Measurements from ENCODE around the gene TTC3. TPM values are rescaled to one million over a fixed set of nuclear protein-coding genes. Genes with fewer than 3 reads are reported as not detected.
A peak's percentile ranks its signal among the peaks of the same experiment; 100 is the strongest.

Gene TTC3
- total RNA-seq, 1 donor from 2014 or later, result 103 TPM

DNA sequence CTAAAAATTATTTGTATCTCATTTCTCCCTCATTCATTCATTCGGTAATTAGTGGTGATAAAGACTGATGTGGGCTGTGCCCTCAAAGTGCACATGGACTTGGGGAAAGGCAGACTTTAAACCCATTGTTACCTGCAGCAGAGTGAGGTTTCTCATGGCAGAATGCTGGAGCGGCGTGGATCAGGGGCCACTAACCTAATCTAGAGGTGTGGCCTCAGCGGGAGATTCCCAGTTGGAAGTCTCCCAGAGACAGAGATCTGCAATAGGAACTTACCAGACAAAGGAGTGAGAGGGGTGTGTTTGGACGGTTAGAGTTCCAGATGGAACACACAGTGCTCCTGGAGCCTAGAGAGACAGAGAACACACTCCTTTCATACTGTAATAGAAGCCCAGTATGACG, 120.6 kb downstream of the TTC3 start:
- no peak for DNase-seq (ENCODE audit: low spot score)

DNA sequence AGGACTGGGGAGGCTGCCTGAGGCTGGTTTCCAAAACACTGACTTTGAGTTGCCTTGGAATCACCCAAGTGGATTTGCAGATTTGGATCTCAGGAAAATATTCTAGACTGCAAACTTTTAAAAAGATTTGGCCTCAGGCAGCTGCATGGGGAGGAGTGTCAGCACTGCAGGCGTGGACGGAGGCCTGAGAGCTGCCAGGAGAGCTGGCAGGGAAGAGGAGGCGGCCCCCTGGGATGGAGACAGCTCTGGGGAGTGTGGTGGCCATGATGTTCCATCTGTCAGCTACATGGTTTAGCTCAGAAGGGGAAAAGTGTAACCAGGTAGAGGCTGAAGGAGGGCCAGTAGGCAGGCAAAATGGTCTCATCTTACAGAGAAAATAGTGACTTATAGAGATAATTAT, 122.0 kb downstream of the TTC3 start:
- no peak for DNase-seq (ENCODE audit: low spot score)

DNA sequence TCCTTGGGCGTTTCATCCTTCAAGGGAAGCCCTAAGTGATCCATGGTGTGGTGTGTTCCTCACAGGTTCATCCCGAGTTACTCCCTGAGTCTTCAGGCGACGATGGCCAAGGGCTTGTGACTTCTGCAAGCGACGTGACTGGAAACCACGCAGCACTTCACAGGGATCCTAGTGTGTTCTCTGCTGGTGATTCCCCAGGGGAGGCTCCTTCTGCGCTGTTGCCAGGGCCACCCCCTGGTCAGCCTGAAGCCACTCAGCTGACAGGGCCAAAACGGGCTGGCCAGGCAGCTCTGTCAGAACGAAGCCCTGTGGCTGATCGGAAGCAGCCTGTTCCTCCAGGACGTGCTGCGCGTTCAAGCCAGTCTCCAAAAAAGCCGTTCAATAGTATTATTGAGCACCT, 122.6 kb downstream of the TTC3 start:
- no peak for DNase-seq (ENCODE audit: low spot score)

DNA sequence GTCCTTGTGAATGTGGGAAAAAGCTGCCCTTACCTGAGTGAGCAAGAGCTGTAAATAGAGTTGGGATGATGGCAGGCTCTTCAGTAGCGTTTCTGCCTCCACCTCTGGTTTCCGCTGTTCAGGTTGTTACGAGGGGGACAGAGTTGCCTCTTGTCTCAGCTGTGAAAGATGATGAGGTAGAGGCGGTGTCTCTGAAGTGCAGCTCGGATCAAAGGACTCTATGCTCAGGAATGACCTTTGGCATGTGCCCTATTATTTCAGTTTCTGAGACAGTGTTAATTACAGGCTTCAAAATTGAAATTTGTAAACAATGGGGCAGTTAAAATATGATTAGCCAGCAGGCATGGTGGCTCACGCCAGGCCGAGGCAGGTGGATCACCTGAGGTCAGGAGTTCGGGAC, 123.8 kb downstream of the TTC3 start:
- no peak for DNase-seq (ENCODE audit: low spot score)

DNA sequence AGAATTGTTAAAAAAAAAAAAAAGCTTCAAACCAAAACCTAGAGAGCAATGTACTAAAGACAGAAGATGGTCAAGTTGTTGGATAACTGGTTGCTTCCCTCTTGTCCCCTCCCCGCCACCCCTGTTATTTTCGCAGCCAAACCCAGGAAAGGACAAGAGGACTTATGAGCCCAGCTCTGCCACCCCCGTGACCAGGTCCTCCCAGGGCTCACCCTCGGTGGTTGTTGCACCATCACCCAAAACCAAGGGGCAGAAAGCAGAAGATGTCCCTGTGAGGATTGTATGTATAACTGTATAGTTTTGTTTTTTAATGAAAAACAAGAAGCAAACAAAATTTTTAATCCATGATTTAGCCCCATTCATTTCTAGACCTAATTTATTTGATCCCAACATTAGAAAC, 124.7 kb downstream of the TTC3 start:
- no peak for DNase-seq (ENCODE audit: low spot score)

DNA sequence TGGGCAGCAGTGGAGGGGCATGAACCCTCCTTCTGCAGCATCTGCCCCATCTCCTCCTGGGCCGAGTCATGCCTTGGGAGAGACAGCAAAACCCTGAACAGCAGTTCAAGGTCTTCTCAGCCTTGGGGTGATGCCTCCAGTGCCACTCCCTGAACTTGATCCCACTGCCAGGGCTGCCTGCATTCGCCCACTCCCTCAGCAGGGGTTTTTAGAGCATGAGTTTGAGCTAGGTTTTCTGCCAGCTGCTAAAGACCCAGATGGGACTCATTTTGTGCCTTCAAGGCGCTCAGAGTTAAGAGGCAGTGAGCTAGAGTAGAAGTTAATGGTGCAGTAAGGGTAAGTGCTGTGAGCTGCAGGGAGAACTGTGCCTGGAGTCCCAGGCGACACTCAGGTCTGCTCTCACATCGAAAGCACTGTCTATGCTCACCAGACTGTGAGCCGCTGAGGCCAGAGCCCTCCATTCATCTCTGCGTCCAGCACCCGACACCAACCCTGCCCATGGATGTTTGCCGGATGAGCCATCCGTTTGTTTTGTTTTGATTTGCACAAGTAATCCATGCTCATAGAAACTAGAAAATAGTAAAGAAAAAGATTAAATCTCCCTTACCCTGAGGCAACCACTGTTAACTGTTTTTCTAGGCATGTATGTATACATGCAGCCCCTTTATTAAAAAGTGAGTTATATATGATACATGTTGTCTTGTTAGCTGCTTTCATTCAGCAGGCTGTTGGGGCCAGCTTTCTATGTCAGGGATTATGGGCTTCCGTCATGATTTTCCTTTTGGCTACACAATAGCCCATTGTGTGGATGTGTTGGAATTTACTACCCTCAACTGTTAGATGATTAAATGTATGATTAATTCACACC, 126.2 kb downstream of the TTC3 start:
- DNase-seq (ENCODE audit: low spot score), result no peak

DNA sequence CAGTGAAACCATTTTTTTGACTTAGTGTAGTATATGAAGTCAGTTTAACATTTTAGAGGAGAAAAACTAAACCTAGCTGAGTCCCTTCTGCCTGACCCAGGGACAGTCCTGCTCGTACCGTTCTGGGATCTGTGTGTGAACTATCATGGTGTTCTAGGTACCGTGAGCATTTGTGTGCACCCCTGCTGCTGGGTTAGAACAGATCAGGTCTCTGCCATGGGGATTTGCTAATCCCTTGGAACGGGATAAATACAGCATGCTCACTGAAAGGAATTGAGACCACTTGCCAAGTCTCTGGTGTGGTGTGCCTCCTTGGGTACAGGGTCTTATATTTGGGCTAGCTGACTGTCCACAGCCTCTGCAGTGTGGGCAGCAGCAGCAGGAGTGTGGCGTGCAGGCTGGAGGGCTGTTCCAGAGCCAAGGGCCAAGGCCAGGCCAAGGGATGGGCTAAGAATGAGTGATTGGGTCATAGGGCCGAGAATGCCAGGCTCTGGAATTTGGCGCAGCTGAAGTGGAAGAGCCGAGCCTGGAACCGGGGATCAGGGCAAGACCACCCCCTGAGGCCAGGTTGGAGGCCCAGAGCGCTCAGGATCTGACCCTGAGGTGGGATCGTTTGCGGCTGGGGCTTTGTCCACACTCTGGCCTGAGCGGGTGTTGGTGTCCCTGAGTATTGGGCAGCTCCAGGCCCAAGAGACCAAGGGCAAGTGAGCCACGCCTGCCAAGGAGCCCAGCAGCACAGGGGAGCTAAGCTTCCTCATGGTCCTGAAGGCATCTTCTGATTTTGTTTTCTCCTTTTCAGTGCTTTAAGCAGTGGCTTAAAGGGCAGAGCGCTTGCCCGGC, 127.8 kb downstream of the TTC3 start:
- no peak for DNase-seq (ENCODE audit: low spot score)

DNA sequence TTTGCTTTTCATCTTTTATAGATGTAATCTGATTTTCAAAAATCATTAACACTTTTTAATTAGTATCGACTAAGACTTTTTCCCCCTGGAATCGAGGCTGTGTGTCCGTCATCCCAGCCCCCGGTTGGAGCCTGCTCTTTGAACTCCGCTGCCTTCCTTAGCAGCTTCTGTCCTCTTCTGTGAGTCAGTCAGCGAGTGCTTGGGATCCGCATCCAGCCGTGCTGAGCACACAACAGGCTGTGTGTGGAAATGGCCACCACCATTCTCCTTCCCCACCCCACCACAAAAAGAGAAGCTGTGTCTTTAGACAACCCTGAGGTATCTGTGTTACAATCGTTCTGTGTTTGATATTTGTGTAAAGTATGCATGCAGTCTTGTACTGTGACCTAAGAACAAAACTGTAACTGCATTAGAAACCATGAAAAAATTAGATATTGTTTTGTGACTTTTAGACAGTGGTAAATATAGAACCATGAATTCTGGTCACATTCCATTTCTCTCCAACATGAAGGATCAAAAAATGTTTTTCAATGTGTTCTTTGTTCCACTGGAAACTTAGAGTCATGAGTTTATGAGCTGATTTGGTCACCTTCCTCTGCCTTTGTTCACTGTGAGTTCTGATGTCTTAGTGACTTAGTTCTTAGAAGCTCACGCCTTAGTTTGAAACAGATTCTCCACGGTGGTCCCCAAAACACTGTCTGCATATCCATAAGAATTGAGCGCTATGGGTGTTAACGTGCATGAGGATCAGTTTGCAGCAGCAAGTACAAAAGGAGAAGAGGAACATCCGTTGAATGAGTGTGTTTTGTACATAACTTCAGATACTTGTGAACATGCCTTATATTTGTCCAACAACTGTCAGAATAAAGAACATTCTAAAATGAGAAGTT, 129.4 kb downstream of the TTC3 start:
- no peak for DNase-seq (ENCODE audit: low spot score)

DNA sequence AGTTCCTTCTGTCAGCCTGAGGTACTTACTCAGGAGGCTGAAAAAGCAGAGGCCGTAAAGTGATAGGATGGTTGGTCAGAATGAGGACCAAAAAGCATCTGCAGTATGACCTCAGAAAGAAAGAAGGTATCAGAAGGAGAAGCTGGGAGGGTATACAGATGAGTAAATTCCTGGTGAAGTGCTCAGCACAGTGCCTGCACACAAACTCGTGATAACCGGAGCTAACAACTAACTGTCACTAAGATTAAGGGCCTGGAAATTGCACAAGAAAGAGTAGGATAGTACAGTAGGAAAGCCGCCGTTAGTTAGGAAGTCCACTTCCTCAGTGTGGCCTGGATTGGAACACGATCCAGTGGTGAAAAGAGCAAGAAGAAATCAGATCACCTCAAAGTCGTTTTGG, 131.5 kb downstream of the TTC3 start:
- no peak for DNase-seq (ENCODE audit: low spot score)

DNA sequence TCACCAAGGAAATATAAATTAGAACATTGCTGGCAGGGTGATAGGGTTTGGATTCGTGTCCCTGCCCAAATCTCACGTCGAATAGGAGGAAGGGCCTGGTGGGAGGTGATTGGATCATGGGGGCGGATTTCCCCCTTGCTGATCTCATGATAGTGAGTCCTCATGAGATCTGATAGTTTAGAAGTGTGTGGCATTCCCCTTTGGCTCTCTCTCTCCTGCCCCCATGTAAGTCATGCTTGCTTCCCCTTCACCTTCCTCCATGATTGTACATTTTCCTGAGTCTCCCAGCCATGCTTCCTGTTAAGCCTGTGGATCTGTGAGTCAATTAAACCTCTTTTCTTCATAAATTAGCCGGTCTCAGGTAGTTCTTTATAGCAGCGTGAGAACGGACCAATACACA, 133.4 kb downstream of the TTC3 start:
- DNase-seq (ENCODE audit: low spot score), result no peak

DNA sequence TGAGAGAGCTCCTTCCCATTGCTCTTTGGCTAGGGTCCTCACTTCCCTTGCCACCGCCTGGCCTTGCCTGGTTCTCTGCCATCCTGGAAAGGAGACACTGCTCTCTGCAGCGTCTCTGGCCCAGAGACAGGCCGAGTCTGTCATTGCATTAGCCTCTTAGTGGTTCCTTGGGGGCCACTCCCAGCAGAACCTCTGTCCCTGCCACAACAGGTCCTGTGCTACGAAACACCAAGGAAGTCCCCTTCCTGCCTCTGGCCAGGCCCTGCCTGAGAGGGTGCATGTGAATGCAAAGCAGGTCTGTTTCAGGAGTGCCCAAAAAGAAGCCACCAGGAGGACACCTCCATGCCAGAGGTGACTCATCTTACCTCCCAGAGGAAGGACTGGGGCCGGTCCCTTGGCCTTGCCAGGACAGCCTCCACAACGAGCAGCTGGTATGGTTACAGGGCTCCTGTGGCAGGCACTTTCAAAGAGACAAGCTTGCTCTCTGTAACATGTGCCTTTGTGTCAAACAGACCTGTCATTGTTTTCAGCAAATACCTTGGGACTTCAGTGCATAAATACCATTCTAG, 134.5 kb downstream of the TTC3 start:
- DNase-seq (ENCODE audit: low spot score), result no peak

DNA sequence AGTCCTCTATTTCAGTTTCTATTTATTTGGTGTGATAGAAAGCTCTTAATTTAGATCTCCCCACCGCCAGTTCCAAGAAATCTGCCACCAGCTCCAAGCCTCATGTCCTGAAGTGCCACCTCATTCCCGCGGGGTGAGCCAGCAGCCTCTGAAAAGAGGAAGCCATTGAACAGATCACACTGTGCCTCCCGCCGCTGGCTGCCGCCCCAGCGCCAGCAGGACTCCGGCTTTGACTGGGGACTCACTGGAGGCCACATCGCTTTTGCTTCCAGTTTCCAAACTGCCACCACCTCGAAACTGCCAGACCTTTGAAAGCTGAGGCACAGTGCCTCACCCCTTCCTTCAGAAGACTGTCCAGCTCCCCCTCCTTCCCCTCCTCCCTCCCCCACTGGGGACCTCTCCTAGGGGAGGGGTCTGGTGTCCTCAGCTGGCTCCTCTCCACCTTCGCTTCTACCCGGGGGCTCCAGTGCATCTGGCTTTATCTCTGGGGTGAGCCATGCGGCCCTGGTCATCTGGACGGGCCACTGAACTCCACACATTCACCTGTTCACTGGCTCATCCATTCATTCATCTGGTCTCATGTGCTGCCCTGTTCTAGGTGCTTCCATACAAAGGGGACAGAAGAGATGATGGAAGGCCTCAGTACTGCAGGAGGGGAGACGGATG, 135.1 kb downstream of the TTC3 start:
- peak; percentile 24 for DNase-seq (ENCODE audit: low spot score)

DNA sequence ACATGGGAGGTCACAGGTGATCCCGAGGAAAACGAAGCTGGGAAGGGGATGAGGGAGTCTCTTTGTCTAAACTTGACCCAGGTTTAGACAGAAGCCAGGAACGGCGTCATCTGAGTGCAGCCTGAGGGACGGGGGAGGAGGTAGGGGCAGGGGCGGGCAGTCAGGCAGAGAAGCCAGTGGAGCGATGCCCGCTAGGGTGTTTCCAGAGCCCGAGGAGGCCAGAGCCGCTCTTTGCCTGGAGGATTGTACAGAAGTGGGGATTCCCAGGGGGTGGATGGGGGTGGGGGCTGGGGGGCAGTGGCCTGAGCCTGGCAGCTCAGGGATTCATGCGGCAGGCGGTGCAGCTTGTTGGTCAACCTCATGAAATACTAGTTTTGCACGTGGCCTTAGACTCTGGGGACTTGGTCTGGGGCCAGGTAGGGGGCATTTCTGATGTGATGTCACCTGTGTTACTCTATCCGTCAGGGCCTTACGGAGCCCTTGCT, 135.7 kb downstream of the TTC3 start:
- no peak for DNase-seq (ENCODE audit: low spot score)

DNA sequence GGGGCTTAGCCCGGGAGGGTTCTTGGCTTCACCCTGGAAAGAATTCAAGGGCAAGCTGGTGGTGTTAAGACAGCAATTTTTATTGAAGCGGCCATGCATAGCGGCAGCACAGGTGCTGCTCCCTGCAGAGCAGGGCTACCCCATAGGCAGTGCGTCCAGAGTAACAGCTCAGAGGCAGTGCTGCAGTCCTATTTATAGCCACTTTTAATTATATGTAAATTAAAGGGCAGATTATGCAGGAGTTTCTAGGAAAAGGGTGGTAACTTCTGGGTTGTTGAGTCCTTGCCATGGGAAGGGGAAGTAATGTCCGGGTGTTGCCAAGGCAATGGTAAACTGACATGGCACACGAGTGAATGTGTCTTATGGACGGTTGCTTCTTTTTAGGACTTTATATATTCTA, 137.1 kb downstream of the TTC3 start:
- no peak for DNase-seq (ENCODE audit: low spot score)

DNA sequence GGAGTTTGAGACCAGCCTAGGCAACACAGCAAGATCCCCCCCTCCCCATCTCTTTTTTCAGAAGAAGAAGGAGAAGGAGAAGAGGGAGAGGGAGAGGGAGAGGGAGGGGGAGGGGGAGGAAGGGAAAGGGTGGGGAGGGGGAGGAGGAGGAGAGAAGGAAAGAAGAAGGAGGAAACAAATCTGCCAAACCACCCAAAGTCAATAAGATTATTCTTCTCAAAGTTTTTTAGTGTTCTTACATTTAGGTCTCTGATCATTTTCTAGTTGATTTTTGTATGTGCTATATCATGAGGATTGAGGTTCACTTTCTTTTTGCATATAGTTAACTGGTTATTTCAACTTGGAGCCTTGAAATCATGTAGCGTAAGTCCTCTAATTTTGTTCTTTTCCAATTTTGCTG, 137.7 kb downstream of the TTC3 start:
- DNase-seq (ENCODE audit: low spot score), result no peak

DNA sequence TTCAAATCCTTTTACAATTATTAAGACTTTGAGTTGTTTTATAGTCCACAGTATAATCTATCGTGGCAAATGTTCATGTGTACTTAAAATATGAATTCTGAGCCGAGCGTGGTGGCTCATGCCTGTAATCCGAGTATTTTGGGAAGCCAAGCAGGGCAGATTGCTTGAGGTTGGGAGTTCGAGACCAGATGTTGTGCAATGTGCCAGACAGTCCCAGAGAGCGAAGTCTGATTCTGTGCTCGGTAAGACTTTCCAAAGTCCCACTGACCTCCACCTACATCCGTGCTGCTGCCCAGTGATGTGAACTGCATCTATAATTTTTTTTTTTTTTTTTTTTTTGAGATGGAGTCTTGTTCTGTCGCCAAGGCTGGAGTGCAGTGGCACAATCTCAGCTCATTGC, 141.9 kb downstream of the TTC3 start:
- no peak for DNase-seq (ENCODE audit: low spot score)

DNA sequence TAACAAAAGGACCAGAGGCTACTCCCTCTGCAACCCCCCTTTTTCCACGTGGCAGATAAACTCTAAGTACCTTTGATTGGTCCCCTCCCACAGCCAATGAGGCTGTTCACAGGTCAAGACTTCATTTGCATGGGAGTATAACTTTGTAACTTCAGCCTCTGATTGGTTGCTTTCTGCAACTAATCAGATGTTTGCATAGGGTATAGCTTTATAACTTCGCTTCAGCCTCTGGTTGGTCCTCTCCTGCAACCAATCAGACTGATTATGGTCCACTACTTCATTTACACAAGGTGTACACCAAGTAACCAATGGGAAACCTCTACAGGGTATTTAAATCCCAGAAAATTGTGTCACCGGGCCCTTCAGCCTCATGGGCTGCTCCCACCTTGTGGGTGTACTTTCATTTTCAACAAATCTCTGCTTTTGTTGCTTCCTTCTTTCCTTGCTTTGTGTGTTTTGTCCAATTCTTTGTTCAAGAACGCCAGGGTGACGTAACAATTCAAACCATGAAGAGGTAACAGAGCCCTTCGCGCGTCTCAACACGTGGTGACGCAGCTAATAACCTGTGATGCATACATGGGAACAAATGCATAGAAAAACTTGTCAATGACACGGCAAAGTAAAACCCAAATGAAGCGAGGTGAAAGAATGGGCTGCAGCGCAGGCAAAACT, 146.8 kb downstream of the TTC3 start:
- no peak for DNase-seq (ENCODE audit: low spot score)

DNA sequence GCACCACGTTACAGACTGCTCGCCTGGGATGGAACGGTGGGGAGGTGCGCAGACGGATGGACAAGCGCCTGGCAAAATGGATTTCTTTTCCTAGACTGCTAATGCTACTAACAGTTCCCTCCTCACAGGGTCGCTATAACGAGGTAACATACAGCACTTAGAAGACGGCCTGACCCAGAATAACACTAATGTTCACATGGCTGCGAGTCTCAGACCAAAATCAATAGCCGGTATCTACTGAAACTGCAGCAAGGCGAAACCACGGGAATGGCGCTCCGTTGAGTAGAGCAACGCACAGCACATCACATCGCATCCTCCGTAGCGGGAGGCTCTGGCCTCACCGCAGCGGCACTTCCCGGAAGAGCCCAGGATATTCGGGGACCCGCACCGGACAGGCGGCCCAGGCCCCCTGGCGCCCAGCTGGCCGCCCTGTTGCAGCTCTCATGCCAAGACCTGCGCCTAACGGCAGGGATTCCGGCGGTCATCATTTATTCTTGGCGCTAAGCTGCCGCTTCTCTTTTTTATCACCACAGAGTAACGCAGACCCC, 147.5 kb downstream of the TTC3 start:
- peak; percentile 30 for DNase-seq (ENCODE audit: low spot score)

DNA sequence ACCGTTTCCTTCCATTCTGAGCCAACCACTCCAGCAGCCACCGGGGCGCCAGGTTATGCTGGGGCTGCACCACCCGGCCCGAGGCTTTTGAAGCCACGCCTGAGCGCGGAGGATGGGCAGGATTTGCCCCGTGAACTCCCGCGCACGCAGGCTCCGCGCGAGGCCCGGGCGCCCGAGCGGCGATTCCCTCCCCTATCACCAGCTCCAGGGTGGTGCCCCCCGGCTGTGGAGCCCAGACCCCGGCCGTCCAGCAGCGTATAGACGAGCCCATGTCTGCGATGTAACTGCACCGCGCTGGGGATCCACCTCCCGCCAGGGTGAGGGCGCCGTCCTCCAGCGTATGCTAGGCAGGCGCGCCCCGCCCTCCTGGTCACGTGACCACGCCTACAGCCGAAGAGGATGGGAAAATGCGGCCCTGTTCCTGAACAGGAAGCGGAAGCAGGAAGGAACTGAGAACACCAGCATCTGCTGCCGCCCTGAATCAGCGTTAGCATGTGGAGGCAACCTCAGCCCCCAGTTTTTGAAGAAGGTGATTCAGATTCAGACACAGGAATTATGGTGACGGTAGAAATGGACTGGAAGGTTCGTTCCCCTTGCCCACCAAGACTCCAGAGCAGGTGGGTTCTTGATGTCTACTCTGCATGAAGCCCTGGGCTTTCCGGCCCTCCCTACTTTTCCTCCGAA, 148.1 kb downstream of the TTC3 start:
- DNase-seq (ENCODE audit: low spot score), result peak; percentile 95
